ENCODE measurements around the gene CALD1. TPM values are rescaled to one million over a fixed set of nuclear protein-coding genes. Genes with fewer than 3 reads are reported as not detected.

The CALD1 gene
- total and polyA plus RNA-seq, 2 experiments from 2014 or later = 132 to 842 TPM

DNA sequence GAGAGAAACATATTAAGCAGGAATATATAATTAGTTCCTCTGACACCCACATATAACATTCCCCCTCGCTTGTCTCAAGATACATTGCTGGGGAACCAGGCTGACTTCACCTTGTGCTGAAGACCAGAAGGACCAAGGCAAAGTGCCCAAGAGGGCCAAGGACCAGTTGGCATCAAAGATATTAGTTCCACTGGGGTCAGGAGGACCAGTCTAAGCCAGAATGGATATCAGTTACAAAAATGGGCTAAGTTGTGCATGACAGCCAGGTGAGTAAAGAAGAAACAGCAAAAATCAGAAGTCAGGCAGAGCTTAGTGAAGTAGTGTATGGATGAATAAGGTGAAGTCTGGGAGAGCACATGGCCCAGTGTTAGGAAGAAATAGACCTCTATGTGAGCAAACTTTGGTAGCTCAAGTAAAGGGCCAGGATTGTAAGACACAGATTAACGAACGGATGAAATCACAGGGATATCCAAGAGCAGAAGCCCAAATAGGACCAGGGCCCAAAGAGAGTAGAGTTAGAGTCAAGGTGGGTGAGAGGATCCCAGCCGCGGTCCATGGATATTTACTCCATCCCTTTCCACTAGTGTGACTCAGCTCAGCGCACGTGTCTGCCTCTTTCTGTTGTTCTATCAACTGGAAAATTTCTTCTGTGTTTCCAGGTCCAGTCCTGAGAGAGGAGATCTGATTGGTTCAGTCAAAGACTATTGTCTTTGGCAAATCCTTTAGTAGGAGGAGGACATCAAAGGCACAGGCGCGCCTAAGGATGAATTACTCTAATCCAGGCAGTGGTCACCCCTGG is 5.0 kb downstream of the CALD1 start:
- Histone ChIP-seq H3K36me3 (ENCODE audit: insufficient read depth) (no peaks in the 10 kb centered on the region), H3F3A (replicated peaks; ENCODE audit: low read depth) (no peaks in the 10 kb centered on the region), H3K4me2 (no peak overlapping the region), H4K20me1 (replicated peaks; ENCODE audit: insufficient read depth) (no peaks in the 10 kb centered on the region), H3K27ac (ENCODE audit: low read depth) (no peak overlapping the region), H3K79me2 (replicated peaks; ENCODE audit: insufficient read depth) (peaks cover 98% of the 10 kb centered on the region), H3K4me1 (ENCODE audit: insufficient read depth) (peaks cover 35% of the 10 kb centered on the region; the same call in 1 of the 2 replicates), H3K9me2 (ENCODE audit: insufficient read depth) (0 out of 2 replicates have a peak, but pooled peaks cover 4% of the 10 kb centered on the region), H2AFZ (no peak overlapping the region), H3K27me3 (ENCODE audit: insufficient read depth) (no peaks in the 10 kb centered on the region), H3K4me3 (no peak overlapping the region)
- DNase-seq (ENCODE audit: low spot score) = no peak
- no peak for TF ChIP-seq EZH2phosphoT487 (IDR thresholded peaks at IDR 0.05; ENCODE audit: unreplicated experiment)
- TF ChIP-seq, protein P1, sequence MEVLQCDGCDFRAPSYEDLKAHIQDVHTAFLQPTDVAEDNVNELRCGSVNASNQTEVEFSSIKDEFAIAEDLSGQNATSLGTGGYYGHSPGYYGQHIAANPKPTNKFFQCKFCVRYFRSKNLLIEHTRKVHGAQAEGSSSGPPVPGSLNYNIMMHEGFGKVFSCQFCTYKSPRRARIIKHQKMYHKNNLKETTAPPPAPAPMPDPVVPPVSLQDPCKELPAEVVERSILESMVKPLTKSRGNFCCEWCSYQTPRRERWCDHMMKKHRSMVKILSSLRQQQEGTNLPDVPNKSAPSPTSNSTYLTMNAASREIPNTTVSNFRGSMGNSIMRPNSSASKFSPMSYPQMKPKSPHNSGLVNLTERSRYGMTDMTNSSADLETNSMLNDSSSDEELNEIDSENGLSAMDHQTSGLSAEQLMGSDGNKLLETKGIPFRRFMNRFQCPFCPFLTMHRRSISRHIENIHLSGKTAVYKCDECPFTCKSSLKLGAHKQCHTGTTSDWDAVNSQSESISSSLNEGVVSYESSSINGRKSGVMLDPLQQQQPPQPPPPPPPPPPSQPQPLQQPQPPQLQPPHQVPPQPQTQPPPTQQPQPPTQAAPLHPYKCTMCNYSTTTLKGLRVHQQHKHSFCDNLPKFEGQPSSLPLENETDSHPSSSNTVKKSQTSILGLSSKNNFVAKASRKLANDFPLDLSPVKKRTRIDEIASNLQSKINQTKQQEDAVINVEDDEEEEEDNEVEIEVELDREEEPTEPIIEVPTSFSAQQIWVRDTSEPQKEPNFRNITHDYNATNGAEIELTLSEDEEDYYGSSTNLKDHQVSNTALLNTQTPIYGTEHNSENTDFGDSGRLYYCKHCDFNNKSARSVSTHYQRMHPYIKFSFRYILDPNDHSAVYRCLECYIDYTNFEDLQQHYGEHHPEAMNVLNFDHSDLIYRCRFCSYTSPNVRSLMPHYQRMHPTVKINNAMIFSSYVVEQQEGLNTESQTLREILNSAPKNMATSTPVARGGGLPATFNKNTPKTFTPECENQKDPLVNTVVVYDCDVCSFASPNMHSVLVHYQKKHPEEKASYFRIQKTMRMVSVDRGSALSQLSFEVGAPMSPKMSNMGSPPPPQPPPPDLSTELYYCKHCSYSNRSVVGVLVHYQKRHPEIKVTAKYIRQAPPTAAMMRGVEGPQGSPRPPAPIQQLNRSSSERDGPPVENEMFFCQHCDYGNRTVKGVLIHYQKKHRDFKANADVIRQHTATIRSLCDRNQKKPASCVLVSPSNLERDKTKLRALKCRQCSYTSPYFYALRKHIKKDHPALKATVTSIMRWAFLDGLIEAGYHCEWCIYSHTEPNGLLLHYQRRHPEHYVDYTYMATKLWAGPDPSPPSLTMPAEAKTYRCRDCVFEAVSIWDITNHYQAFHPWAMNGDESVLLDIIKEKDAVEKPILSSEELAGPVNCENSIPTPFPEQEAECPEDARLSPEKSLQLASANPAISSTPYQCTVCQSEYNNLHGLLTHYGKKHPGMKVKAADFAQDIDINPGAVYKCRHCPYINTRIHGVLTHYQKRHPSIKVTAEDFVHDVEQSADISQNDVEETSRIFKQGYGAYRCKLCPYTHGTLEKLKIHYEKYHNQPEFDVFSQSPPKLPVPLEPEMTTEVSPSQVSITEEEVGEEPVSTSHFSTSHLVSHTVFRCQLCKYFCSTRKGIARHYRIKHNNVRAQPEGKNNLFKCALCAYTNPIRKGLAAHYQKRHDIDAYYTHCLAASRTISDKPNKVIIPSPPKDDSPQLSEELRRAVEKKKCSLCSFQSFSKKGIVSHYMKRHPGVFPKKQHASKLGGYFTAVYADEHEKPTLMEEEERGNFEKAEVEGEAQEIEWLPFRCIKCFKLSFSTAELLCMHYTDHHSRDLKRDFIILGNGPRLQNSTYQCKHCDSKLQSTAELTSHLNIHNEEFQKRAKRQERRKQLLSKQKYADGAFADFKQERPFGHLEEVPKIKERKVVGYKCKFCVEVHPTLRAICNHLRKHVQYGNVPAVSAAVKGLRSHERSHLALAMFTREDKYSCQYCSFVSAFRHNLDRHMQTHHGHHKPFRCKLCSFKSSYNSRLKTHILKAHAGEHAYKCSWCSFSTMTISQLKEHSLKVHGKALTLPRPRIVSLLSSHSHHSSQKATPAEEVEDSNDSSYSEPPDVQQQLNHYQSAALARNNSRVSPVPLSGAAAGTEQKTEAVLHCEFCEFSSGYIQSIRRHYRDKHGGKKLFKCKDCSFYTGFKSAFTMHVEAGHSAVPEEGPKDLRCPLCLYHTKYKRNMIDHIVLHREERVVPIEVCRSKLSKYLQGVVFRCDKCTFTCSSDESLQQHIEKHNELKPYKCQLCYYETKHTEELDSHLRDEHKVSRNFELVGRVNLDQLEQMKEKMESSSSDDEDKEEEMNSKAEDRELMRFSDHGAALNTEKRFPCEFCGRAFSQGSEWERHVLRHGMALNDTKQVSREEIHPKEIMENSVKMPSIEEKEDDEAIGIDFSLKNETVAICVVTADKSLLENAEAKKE (CRISPR knock-in tag; IDR thresholded peaks at IDR 0.05) = no peak
- TF ChIP-seq EZH2 (IDR thresholded peaks at IDR 0.05; ENCODE audit: low read depth, unreplicated experiment) = no peak
- no peak for TF ChIP-seq ZNF331 (CRISPR knock-in tag; IDR thresholded peaks at IDR 0.05; ENCODE audit: low read depth)
- TF ChIP-seq, protein P2, sequence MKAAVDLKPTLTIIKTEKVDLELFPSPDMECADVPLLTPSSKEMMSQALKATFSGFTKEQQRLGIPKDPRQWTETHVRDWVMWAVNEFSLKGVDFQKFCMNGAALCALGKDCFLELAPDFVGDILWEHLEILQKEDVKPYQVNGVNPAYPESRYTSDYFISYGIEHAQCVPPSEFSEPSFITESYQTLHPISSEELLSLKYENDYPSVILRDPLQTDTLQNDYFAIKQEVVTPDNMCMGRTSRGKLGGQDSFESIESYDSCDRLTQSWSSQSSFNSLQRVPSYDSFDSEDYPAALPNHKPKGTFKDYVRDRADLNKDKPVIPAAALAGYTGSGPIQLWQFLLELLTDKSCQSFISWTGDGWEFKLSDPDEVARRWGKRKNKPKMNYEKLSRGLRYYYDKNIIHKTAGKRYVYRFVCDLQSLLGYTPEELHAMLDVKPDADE (IDR thresholded peaks at IDR 0.05) = no peak
- no peak for TF ChIP-seq NANOG (IDR thresholded peaks at IDR 0.05; ENCODE audit: borderline replicate concordance)
- no peak for TF ChIP-seq POLR2AphosphoS5 (IDR thresholded peaks at IDR 0.05; ENCODE audit: low read depth)
- no peak for TF ChIP-seq CREB1 (CRISPR knock-in tag; IDR thresholded peaks at IDR 0.05; ENCODE audit: low read depth)
- TF ChIP-seq, protein P3, sequence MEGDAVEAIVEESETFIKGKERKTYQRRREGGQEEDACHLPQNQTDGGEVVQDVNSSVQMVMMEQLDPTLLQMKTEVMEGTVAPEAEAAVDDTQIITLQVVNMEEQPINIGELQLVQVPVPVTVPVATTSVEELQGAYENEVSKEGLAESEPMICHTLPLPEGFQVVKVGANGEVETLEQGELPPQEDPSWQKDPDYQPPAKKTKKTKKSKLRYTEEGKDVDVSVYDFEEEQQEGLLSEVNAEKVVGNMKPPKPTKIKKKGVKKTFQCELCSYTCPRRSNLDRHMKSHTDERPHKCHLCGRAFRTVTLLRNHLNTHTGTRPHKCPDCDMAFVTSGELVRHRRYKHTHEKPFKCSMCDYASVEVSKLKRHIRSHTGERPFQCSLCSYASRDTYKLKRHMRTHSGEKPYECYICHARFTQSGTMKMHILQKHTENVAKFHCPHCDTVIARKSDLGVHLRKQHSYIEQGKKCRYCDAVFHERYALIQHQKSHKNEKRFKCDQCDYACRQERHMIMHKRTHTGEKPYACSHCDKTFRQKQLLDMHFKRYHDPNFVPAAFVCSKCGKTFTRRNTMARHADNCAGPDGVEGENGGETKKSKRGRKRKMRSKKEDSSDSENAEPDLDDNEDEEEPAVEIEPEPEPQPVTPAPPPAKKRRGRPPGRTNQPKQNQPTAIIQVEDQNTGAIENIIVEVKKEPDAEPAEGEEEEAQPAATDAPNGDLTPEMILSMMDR (conservative IDR thresholded peaks at IDR 0.05; ENCODE audit: low read depth in 2 of 2) = no peak
- no peak for TF ChIP-seq ZNF114 (CRISPR knock-in tag; IDR thresholded peaks at IDR 0.05)
- no peak for TF ChIP-seq JUNB (IDR thresholded peaks at IDR 0.05; ENCODE audit: unreplicated experiment)
- no peak for TF ChIP-seq STAT1 (IDR thresholded peaks at IDR 0.05; ENCODE audit: unreplicated experiment)
- TF ChIP-seq, protein P4, sequence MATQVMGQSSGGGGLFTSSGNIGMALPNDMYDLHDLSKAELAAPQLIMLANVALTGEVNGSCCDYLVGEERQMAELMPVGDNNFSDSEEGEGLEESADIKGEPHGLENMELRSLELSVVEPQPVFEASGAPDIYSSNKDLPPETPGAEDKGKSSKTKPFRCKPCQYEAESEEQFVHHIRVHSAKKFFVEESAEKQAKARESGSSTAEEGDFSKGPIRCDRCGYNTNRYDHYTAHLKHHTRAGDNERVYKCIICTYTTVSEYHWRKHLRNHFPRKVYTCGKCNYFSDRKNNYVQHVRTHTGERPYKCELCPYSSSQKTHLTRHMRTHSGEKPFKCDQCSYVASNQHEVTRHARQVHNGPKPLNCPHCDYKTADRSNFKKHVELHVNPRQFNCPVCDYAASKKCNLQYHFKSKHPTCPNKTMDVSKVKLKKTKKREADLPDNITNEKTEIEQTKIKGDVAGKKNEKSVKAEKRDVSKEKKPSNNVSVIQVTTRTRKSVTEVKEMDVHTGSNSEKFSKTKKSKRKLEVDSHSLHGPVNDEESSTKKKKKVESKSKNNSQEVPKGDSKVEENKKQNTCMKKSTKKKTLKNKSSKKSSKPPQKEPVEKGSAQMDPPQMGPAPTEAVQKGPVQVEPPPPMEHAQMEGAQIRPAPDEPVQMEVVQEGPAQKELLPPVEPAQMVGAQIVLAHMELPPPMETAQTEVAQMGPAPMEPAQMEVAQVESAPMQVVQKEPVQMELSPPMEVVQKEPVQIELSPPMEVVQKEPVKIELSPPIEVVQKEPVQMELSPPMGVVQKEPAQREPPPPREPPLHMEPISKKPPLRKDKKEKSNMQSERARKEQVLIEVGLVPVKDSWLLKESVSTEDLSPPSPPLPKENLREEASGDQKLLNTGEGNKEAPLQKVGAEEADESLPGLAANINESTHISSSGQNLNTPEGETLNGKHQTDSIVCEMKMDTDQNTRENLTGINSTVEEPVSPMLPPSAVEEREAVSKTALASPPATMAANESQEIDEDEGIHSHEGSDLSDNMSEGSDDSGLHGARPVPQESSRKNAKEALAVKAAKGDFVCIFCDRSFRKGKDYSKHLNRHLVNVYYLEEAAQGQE (IDR thresholded peaks at IDR 0.05; ENCODE audit: unreplicated experiment) = no peak
- no peak for ATAC-seq
- H3K9me3 Mint-ChIP-seq = no peaks in the 10 kb centered on the region
- no peaks in the 10 kb centered on the region for H3K27me3 Mint-ChIP-seq (ENCODE audit: insufficient read depth, low read depth, poor library complexity)
- H3K4me3 Mint-ChIP-seq = no peak overlapping the region
- H3K36me3 Mint-ChIP-seq (ENCODE audit: low read depth) = peaks cover 6% of the 10 kb centered on the region; the same call in 1 of the 3 replicates
- no peak overlapping the region for H3K27ac Mint-ChIP-seq
- H3K4me1 Mint-ChIP-seq = peaks cover 41% of the 10 kb centered on the region

Measured in GM23338 (cell line).